ENCODE data around the gene PLXDC1. TPM values are rescaled to one million over a fixed set of nuclear protein-coding genes. Genes with fewer than 3 reads are reported as not detected.

The PLXDC1 gene
- total and polyA plus RNA-seq, 2 of the 13 experiments (the other 11 are each of a cell fraction or from before 2014, with no cell fraction given), result not detected

DNA sequence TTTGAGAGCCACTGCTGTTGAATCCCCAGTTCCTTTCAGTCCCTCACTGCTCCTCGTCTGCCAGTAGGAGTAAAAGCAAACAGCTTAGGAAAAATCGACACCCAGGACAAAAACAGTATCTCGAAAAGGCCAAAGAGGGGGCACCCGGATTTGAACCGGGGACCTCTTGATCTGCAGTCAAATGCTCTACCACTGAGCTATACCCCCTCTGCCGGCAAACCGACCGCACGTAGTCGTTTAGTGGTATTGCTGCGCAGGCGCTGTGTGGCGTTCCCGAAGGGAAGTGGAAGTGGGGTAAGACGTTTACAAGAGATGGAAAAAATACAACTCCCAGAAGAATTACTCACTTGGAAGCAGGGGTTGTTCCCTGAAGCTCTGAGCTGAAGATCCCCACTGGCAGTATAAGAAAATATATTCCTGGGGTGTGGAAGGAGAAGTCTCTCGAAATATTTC lies 2.2 kb upstream of the PLXDC1 start (continued):
- TF ChIP-seq, protein P1, sequence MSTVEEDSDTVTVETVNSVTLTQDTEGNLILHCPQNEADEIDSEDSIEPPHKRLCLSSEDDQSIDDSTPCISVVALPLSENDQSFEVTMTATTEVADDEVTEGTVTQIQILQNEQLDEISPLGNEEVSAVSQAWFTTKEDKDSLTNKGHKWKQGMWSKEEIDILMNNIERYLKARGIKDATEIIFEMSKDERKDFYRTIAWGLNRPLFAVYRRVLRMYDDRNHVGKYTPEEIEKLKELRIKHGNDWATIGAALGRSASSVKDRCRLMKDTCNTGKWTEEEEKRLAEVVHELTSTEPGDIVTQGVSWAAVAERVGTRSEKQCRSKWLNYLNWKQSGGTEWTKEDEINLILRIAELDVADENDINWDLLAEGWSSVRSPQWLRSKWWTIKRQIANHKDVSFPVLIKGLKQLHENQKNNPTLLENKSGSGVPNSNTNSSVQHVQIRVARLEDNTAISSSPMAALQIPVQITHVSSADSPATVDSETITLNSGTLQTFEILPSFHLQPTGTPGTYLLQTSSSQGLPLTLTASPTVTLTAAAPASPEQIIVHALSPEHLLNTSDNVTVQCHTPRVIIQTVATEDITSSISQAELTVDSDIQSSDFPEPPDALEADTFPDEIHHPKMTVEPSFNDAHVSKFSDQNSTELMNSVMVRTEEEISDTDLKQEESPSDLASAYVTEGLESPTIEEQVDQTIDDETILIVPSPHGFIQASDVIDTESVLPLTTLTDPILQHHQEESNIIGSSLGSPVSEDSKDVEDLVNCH (CRISPR knock-in tag; IDR thresholded peaks at IDR 0.05), result no peak
- TF ChIP-seq NPAS2 (CRISPR knock-in tag; IDR thresholded peaks at IDR 0.05; ENCODE audit: borderline replicate concordance) (no peak), ARHGAP35 (CRISPR knock-in tag; IDR thresholded peaks at IDR 0.05; ENCODE audit: borderline replicate concordance) (no peak), JUND (CRISPR knock-in tag; IDR thresholded peaks at IDR 0.05) (no peak), SP4 (CRISPR knock-in tag; IDR thresholded peaks at IDR 0.05) (no peak), ZEB1 (IDR thresholded peaks at IDR 0.05; ENCODE audit: insufficient replicate concordance, low read depth) (peak; percentile 65), ZNF235 (CRISPR knock-in tag; IDR thresholded peaks at IDR 0.05; ENCODE audit: borderline replicate concordance) (no peak; the same call in 1 of the 2 replicates), ZNF264 (CRISPR knock-in tag; IDR thresholded peaks at IDR 0.05) (0 out of 2 replicates have a peak, but pooled peaks have one; percentile 45), ZNF776 (CRISPR knock-in tag; IDR thresholded peaks at IDR 0.05) (no peak), ZNF543 (CRISPR knock-in tag; IDR thresholded peaks at IDR 0.05) (peak; percentile 70; the same call in 1 of the 2 replicates), MXD4 (CRISPR knock-in tag; IDR thresholded peaks at IDR 0.05) (no peak), THAP11 (CRISPR knock-in tag; IDR thresholded peaks at IDR 0.05) (peak; percentile 49)
- TF ChIP-seq, protein P2, sequence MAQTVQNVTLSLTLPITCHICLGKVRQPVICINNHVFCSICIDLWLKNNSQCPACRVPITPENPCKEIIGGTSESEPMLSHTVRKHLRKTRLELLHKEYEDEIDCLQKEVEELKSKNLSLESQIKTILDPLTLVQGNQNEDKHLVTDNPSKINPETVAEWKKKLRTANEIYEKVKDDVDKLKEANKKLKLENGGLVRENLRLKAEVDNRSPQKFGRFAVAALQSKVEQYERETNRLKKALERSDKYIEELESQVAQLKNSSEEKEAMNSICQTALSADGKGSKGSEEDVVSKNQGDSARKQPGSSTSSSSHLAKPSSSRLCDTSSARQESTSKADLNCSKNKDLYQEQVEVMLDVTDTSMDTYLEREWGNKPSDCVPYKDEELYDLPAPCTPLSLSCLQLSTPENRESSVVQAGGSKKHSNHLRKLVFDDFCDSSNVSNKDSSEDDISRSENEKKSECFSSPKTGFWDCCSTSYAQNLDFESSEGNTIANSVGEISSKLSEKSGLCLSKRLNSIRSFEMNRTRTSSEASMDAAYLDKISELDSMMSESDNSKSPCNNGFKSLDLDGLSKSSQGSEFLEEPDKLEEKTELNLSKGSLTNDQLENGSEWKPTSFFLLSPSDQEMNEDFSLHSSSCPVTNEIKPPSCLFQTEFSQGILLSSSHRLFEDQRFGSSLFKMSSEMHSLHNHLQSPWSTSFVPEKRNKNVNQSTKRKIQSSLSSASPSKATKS (CRISPR knock-in tag; IDR thresholded peaks at IDR 0.05), result no peak
- TF ChIP-seq, protein P3, sequence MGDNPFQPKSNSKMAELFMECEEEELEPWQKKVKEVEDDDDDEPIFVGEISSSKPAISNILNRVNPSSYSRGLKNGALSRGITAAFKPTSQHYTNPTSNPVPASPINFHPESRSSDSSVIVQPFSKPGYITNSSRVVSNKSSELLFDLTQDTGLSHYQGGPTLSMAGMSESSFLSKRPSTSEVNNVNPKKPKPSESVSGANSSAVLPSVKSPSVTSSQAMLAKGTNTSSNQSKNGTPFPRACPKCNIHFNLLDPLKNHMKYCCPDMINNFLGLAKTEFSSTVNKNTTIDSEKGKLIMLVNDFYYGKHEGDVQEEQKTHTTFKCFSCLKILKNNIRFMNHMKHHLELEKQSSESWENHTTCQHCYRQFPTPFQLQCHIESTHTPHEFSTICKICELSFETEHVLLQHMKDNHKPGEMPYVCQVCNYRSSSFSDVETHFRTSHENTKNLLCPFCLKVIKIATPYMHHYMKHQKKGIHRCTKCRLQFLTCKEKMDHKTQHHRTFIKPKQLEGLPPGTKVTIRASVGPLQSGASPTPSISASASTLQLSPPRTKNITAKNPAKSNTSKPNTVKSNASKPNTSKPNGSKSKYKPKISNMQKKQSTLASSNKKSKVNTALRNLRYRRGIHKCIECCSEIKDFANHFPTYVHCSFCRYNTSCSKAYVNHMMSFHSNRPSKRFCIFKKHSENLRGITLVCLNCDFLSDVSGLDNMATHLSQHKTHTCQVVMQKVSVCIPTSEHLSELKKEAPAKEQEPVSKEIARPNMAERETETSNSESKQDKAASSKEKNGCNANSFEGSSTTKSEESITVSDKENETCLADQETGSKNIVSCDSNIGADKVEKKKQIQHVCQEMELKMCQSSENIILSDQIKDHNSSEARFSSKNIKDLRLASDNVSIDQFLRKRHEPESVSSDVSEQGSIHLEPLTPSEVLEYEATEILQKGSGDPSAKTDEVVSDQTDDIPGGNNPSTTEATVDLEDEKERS (CRISPR knock-in tag; IDR thresholded peaks at IDR 0.05), result no peak
- TF ChIP-seq, protein P4, sequence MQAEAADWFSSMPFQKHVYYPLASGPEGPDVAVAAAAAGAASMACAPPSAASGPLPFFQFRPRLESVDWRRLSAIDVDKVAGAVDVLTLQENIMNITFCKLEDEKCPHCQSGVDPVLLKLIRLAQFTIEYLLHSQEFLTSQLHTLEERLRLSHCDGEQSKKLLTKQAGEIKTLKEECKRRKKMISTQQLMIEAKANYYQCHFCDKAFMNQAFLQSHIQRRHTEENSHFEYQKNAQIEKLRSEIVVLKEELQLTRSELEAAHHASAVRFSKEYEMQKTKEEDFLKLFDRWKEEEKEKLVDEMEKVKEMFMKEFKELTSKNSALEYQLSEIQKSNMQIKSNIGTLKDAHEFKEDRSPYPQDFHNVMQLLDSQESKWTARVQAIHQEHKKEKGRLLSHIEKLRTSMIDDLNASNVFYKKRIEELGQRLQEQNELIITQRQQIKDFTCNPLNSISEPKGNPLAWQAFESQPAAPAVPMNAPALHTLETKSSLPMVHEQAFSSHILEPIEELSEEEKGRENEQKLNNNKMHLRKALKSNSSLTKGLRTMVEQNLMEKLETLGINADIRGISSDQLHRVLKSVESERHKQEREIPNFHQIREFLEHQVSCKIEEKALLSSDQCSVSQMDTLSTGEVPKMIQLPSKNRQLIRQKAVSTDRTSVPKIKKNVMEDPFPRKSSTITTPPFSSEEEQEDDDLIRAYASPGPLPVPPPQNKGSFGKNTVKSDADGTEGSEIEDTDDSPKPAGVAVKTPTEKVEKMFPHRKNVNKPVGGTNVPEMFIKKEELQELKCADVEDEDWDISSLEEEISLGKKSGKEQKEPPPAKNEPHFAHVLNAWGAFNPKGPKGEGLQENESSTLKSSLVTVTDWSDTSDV (CRISPR knock-in tag; IDR thresholded peaks at IDR 0.05), result no peak
